Coronary artery (tissue), 2 donors: ENCODE measurements around the gene LUC7L.

Experiments
- DNase-seq: peaks from one replicate; pipeline ENCODE4 v3.0.0-alpha.2; 2017; ENCODE audit warnings: low spot score
- H3K27ac ChIP-seq, 2 donors: fragments of 200-600 bp; sonication (generic); one replicate each; pipeline ENCODE4 v1.5.1; 2016 to 2019
- H3K4me3 ChIP-seq: fragments of 200-600 bp; sonication (generic); 2 replicates; pipeline ENCODE4 v1.5.1; 2016; ENCODE audit warnings: mild to moderate bottlenecking, moderate library complexity
- TF ChIP-seq, protein P1 (sequence below): fragments of 200-600 bp; sonication (generic); IDR thresholded peaks from one replicate; pipeline ENCODE4 v1.5.1; 2019; ENCODE audit warnings: antibody characterized with exemption

Gene LUC7L

DNA sequence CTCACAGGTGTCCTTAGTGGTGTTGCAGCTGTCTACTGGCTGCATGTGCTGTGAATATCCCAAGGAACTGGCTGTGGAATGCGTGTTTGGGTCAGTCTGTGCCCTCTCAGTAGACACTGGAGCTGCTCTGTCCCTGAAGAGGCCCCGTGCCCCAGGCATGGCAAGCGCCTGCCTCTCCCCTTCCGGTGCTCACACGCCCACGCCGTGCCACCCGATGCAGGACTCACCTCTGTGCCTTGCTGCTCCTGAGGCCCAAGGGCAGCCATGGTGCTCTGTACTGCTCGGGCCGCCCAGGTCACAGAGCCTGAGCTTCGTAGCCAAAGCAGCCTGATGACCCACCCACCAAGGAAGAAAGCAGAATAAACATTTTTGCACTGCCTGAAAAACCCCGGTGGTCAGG lies 36.5 kb upstream of the LUC7L start:
- TF ChIP-seq, protein P1, sequence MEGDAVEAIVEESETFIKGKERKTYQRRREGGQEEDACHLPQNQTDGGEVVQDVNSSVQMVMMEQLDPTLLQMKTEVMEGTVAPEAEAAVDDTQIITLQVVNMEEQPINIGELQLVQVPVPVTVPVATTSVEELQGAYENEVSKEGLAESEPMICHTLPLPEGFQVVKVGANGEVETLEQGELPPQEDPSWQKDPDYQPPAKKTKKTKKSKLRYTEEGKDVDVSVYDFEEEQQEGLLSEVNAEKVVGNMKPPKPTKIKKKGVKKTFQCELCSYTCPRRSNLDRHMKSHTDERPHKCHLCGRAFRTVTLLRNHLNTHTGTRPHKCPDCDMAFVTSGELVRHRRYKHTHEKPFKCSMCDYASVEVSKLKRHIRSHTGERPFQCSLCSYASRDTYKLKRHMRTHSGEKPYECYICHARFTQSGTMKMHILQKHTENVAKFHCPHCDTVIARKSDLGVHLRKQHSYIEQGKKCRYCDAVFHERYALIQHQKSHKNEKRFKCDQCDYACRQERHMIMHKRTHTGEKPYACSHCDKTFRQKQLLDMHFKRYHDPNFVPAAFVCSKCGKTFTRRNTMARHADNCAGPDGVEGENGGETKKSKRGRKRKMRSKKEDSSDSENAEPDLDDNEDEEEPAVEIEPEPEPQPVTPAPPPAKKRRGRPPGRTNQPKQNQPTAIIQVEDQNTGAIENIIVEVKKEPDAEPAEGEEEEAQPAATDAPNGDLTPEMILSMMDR, result no peak
- no peak for DNase-seq
- Histone ChIP-seq H3K4me3 (no peak overlapping the region), H3K27ac (no peak overlapping the region)

DNA sequence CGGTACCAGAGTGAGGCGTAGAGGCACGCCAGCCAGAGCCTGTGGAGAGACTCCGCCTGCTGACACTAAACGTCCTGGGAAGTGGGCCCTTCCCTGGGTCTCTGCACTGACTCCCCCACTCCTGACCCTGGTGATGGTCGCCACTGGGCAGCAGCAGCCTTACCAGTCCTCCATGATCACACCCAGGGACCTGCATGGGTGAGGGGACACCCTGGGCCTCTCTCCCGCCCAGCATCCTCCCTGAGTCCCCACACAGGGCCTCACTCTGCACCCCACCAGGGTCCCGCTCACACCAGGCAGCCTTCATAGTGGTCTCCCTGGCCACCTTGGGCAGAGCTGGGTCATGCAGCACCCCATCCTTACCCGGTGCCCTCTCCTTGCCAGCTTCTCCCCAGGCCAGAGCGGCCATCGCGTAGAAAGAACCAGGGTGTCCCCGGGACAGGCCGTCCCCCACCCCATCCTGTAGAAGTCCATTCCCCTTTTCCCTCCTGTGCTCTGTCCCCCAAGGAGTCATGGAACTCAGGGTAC lies 35.8 kb upstream of the LUC7L start:
- DNase-seq, result no peak
- TF ChIP-seq, protein P1, result no peak
- Histone ChIP-seq H3K4me3 (no peak overlapping the region), H3K27ac (no peak overlapping the region)

DNA sequence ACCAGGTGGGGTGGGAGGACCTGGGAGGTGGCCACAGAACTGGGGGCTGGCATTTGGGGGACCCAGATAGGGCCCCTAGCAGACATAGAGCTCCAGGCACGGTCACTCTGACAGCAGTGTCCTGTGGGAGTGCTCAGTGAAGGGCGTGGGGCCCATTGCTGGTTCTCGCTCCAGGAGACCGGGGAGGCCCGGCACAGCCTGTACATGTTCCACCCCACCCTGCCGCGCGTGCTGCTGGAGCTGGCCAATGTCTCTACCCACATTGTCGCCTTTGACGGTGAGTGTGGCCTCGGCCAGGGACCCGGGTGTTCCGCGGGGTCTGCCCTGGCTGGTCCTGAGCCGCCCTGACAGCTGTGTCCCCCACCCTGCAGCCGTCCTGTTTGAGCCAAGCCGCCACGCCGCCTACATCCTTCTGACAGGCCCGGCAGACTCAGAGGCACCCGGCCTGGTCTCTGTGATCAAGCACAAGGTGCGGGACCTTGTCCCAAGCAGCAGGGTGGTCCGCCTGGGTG lies 35.2 kb upstream of the LUC7L start:
- no peak overlapping the region for H3K4me3 ChIP-seq
- TF ChIP-seq, protein P1, result no peak
- no peak overlapping the region for H3K27ac ChIP-seq
- DNase-seq, result no peak

DNA sequence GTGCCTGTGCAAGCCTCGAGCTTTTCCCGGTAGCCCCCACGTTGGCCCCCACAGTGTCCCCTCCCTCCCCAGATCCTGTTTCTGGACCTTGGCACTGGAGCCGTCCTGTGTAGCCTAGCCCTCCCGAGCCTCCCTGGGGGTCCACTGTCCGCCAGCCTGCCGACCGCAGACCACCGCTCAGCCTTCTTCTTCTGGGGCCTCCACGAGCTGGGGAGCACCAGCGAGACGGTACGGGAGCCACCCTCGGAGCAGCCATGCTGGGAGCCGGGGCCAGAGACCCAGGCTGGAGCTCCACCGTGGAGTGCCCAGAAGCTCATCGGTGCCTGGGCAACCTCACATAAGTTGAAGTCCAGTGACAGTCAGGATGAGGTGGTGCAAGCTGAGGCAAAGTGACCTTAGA lies 34.7 kb upstream of the LUC7L start:
- Histone ChIP-seq H3K4me3 (no peak overlapping the region), H3K27ac (no peak overlapping the region)
- TF ChIP-seq, protein P1, result no peak
- no peak for DNase-seq

DNA sequence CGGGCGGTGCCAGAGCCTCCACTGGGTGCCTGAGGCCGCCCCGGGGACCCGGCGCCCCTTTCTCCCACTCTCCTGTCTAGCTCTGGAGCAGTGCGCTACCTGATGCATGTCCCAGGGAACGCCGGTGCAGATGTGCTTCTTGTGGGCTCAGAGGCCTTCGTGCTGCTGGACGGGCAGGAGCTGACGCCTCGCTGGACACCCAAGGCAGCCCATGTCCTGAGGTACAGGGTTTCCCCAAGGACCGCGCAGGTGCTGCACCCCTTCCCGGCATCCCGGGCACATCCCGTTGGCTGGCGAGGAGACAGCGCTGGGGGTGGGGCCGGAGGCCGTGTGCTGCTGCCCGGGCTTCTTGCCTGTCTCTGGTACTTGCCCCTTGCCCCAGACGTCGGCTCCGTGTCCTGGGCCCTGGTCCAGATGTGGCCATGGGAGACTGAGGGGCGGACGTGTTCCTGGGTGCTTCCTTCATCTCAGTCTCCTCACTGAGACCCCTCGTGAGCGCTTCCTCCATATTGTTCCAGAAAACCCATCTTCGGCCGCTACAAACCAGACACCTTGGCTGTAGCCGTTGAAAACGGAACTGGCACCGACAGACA lies 34.0 kb upstream of the LUC7L start:
- no peak overlapping the region for H3K27ac ChIP-seq
- no peak for DNase-seq
- no peak overlapping the region for H3K4me3 ChIP-seq
- TF ChIP-seq, protein P1, result no peak

DNA sequence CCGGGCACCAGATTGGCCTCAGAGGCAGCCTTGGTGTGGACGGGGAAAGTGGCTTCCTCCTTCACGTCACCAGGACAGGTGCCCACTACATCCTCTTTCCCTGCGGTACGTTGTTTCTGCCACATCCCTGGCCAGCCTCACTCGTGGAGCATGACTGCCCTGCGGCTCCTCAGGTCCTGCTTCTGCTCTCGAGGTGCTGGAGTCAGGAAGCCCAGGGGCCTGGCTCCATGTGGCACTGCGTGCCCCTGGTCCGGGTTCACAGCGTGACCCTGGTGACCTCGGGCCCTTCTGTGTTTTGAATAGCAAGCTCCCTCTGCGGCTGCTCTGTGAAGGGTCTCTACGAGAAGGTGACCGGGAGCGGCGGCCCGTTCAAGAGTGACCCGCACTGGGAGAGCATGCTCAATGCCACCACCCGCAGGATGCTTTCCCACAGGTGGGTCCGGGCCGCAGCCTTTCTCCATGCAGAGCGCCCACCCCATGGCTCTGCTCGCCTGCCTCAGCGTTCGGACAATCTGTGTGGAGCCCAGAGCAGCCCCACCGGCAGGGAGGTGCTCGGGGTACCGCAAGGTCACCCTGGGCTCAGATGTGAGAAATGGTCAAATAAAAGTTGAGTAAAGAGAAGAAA lies 33.0 kb upstream of the LUC7L start:
- TF ChIP-seq, protein P1, result no peak
- H3K27ac ChIP-seq, result no peak overlapping the region
- DNase-seq, result no peak

More for the DNA sequence above, 33.0 kb upstream of the LUC7L start:
- H3K4me3 ChIP-seq, result no peak overlapping the region
